NCI-H1436 treated with DMSO at 0.1 percent for 48 hours (cell line): ENCODE measurements around the gene PDE8B.

Experiments
- DNase-seq: peaks from one replicate; lab custom pipeline; 2025; lab: John Stamatoyannopoulos, UW

The PDE8B gene

DNA sequence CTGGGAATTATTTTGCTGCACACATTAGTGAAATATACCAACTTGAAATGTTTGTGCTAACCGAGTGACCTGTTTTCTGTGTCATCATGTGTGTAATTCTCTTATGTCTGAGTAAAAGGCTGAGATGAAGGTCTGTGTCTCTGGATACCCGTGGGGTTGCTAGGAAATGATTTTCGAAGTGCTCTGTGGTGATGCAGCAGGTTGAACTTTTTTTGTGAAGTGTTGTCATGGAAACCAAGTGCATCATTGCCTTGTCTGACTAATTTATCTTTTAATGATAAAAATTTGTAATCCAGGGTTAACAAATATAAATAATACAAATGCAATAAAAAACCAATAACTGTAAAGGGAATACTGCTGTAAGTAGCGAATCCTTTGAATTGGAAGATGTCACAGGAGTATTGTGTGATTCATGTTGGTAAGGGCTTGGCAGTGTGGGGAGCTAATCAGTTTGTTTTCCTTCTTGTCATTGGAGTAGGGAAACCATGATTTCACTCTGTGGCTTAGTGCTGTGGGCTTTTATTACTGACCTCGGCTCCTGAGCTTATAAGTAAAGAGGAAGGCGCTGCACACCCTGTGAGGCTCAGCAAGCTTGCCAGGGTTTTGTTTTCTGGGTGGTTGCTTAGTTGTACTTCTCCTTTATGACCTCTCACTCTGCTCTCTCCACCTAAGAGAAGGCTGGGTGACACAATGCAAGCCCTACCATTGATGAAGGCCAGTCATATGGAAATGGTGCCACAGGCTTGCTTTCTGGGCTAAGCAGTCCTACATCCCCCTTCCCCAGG, 22.3 kb downstream of the PDE8B start:
- DNase-seq = no peak

- no peak for DNase-seq
Observed at GRCh38 chr5:77235846-77236721, 25.6 kb downstream of the PDE8B start.

DNA sequence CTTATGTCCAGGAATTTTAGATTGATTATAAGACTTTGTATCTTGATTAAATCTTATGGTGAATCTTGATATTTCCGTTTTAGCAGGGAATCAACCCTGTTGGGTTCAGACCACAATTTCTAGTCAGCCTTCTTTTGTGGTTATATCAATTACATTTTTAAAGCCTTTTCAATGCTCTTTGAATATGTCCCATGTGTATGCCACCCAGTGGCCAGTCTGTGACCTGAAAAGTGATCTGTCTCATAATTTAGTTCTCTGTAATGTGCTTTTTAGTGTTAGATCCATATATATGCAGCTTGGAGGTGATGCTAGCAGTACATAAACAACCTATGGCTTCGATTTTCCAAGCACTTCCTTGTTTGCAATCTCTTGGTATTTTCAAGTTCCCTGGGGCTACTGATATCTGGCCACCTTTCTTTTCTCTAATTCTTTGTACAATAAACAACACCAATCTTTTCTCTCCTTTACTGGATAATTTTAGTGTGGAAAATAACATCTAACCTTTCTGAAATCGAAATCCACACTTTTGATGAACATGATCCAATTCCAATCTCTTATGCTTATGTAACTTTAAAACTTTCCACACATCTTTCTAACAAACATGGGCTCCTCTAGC, 28.8 kb downstream of the PDE8B start:
- DNase-seq = no peak

GRCh38 chr5:77241444-77241843, 31.0 kb downstream of the PDE8B start:
- DNase-seq = no peak

DNA sequence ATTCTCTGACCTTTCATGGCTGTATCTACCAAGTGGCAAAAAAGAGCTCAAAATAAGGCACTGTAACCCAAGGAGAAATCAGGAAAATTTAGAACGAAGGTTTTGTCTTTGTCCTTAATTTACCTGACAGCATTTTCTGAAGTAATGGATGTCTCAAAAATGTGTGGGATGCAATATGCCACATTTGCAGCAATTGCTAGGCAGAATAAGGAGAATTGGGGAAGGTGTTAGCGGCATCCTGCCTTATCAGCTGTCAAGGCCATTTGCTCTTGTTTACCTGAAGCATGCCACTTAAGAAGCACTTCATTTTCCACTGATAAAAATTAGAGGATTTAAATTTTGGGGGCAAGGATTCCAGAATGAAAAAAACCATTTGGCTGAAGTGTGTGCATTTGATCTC, 39.0 kb downstream of the PDE8B start:
- no peak for DNase-seq

DNA sequence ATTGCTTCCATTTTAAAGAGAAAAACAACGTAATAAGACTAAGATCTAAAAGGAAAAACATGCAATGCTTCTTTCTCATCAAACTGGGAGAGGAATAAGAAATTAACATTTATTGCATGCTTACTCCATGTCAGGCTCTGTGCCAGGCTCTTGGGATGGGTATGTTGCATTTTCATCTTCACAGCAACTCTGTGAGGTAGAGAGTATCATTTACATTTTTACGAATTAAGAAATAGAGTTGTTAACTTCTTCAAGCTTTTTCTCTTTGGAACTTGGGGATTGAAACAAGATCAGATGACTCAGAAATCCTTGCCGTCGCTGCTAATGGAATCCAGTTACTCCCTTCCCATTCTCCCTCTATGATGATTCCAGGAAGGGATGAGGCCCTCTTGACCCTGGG, 39.5 kb downstream of the PDE8B start:
- DNase-seq = no peak

DNA sequence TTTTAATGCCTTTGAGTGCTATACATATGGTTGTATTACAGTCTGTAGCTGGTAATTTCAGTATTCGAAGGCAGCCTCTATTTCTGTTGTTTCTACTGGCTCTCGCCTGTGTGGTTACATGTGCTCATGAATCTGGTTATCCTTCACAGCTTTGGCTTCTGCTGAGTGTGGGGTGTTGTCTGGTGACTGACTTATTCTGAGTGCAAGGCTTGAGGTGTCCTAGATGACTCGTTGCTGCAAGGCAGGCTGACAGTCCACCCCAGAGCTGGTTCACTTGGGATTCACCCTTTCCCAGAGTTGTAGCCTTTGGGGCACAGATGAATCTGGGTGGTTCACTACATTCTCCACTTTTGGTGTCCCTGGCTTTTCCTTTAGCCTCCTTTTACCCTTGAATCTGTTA, 41.4 kb downstream of the PDE8B start:
- no peak for DNase-seq

DNA sequence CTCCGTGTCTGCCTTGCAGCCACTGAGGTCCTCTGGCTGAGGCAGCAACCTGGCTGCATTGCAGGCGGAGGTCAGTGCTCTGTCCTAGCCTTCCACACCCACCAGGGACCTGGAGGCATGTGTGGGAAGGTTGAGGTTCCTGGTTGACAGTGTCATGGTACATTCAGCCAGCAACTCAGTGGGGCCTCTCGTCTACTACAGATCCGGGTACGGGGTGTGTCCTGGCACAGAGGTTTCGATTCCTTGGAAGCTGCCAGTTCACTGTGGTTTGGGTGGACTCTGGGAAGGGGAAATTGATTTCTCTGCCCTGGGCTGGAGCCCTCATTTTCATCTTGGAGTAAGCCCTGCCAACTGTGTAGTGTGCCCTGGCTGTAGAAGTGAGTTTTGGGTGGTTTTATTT, 45.1 kb downstream of the PDE8B start:
- DNase-seq = no peak

GRCh38 chr5:77256406-77256805, 45.9 kb downstream of the PDE8B start:
- DNase-seq = no peak

GRCh38 chr5:77258652-77259051, 48.2 kb downstream of the PDE8B start:
- no peak for DNase-seq

DNA sequence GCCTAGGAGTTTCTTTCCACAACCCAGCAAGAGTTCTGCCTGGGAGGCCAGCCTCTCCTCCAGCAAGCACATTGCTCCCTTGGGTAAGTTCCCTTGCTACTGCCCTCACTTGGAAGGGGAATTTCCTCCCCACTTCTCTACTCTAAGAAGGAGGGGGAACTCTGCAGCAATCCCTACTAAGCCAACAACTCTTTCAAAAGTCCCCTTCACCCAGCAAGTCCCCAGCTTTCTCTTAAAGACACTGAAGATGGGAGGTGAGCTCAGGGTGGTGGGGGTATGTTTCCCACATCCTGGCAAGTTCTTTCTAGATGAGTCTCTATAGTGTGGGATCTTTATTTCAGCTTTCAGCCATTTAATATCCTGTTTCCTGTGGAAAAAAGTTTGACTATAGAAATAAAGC, 49.0 kb downstream of the PDE8B start:
- DNase-seq = no peak

GRCh38 chr5:77262697-77263096, 52.2 kb downstream of the PDE8B start:
- DNase-seq = no peak

- DNase-seq = no peak
Observed at GRCh38 chr5:77266291-77266690, 55.8 kb downstream of the PDE8B start.

DNA sequence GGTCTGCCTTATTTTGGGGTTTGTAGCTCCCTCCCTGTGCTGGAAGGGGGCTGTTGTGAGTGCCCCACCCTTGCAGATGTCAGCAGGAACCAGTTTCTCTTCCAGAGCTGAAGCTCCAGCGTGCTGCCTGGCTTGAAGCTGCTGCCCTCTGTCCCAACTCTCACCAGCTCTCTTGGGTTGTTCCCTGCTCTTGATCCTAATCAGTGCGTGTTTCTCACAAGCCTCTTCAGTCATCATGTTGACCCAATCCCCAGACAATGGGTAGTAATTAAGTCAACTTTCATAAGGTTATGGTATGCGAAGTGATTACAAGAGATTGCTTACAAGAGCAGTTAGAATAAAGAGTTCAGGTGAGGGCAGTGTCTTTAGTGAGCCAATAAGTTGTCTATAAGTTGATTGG, 57.0 kb downstream of the PDE8B start:
- no peak for DNase-seq

GRCh38 chr5:77272206-77272605, 61.7 kb downstream of the PDE8B start:
- no peak for DNase-seq

GRCh38 chr5:77277759-77278158, 67.3 kb downstream of the PDE8B start:
- no peak for DNase-seq

DNA sequence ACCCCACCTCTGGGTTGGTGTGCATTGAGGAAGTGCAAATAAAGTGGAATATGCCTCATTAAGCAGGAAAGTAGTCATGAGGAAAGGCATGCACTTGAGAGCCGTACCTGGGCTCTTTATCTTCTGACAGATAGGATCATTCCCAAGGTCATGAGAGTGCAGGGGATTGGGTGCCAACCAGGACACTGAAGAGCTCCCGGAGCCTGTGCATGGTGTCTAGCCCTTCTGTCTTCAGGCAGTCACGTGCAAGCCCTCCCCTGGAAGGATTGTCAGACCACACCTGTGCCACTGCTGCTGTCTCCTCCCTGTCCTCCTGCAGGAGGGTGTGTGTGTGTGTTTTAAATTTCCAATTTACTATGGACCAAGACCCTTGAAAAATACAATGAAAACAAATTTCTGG, 69.6 kb downstream of the PDE8B start:
- DNase-seq = no peak

GRCh38 chr5:77281969-77282336, 71.5 kb downstream of the PDE8B start:
- DNase-seq = no peak

DNA sequence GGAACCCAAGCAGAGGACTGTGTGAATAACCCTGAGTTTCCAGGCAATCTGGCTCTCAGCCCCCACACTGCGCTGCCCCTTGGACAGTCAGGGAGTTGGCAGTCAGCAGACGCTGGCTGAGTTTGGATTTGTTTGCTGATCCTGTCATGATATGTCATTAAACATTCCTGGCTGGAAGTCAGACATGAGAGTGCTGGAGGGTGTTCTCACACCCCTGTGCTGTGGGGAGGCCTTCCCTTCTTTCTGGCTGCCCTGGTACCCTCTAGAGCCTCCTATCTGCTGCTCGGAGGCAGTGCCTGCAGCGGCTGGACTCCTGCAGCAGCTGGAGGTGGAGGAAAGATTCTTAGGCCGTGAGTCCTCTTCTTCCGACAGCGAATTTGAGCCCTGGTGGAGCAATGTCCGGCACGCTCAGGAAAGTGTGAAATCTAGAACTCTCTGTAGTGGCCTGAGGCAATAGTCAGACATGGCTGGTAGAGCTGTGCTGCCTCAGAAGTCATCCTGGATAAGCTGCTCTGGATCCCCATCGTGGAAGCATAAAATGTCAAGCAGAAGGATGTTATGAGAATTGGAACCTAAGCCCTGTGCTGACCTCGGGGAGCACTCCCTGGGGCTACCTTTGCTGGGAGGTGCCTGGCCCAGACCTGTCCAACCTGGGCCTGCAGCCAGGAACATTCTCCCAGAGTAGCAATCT, 72.0 kb downstream of the PDE8B start:
- no peak for DNase-seq

- DNase-seq = no peak
Observed at GRCh38 chr5:77285251-77285841, 74.9 kb downstream of the PDE8B start.

DNA sequence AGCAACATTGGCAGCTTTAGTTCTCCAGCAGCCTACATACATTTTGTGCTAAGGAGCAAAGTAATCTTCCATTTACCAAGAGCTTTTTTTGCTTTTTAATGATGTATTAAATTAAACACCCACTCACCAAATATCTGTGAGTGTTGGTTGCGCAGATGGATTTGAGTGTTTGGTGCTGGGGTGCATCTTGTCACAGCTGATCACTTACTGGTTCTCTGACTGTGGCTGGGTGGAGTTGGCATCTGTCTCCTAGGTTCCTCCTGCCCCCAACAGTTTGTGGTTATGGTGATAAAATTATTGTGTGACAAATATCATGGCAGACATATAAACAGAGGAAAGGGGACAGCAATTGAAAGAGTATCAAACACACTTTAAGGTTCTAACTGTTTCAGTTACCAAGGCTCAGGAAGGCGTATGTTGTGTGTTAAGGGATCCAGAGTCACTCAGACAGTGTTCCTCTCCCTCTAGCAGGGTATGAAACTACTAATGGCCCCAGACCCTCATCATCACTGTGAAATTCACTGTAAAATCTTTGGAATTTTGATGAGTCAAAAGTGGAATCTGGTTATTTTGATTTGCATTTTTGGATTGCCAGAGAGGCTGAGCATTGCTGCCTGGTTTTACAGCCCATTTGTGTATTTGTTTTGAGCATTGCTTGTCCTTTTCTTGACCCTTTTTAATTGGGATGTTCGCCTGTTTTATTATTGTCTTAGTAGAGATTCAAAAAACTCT, 81.7 kb downstream of the PDE8B start:
- DNase-seq = no peak
